H1 (cell line): ENCODE data around the gene GABARAPL2. TPM values are rescaled to one million over a fixed set of nuclear protein-coding genes. Genes with fewer than 3 reads are reported as not detected.

ENCODE experiments used
- CTCF ChIA-PET: fragments of 300-600 bp; sonication (Branson Sonifier 250); formaldehyde crosslinking; loops from one replicate; lab custom pipeline; 2021; ENCODE audit not compliant: partially characterized antibody; lab: Charles Lee
- POLR2A ChIA-PET: fragments of 300-600 bp; sonication (Branson Sonifier 250); formaldehyde crosslinking; loops from one replicate; lab custom pipeline; 2021; ENCODE audit warnings: inconsistent platforms; ENCODE audit not compliant: partially characterized antibody; lab: Charles Lee
- DNase-seq, 2 experiments: peaks; one replicate each; pipeline versions ENCODE4 v3.0.0 to v3.0.0-alpha.2; 2010 to 2022; ENCODE audit warnings: low spot score in 2 of 2, low read depth in 1 of 2, mixed read lengths in 1 of 2
- FAIRE-seq: peaks from 2 replicates; lab custom pipeline; 2011; peaks lifted over from hg19 to GRCh38; lab: Jason Lieb, UNC
- H2AFZ ChIP-seq: 2 replicates; pipeline ENCODE4 v1.8.1; 2012; ENCODE audit warnings: low read length, inconsistent platforms
- H2AK5ac ChIP-seq: 2 replicates; pipeline ENCODE4 v1.6.1; 2013; ENCODE audit warnings: low read depth, low read length
- H2BK120ac ChIP-seq: replicated peaks from 2 replicates; pipeline ENCODE3; 2013; ENCODE audit warnings: low read depth, low read length, inconsistent platforms
- H2BK12ac ChIP-seq: 2 replicates; pipeline ENCODE4 v1.6.1; 2013; ENCODE audit warnings: low read depth, low read length
- H2BK15ac ChIP-seq: 2 replicates; pipeline ENCODE4 v1.6.1; 2013; ENCODE audit warnings: low read length
- H2BK20ac ChIP-seq: 2 replicates; pipeline ENCODE4 v1.6.1; 2013; ENCODE audit warnings: low read length
- H2BK5ac ChIP-seq: 2 replicates; pipeline ENCODE4 v1.6.1; 2013; ENCODE audit warnings: low read depth, low read length
- H3K14ac ChIP-seq: 2 replicates; pipeline ENCODE4 v1.6.1; 2013; ENCODE audit warnings: inconsistent platforms; ENCODE audit not compliant: insufficient read length
- H3K18ac ChIP-seq: 2 replicates; pipeline ENCODE4 v1.6.1; 2013; ENCODE audit warnings: low read length; ENCODE audit errors: extremely low read depth
- H3K23ac ChIP-seq: 2 replicates; pipeline ENCODE4 v1.6.1; 2013; ENCODE audit warnings: inconsistent platforms; ENCODE audit not compliant: insufficient read length
- H3K23me2 ChIP-seq: 2 replicates; pipeline ENCODE4 v1.6.1; 2013; ENCODE audit warnings: low read depth, low read length
- H3K27ac ChIP-seq: 2 replicates; pipeline ENCODE4 v1.6.1; 2011; ENCODE audit warnings: low read depth, low read length, inconsistent platforms
- H3K27me3 ChIP-seq, 4 experiments: replicated peaks in 1 of 4; 1 replicate in 1 of 4; 2 replicates in 3 of 4; pipeline versions ENCODE4 v1.6.1 to v1.8.1; 2011 to 2013; ENCODE audit warnings: low read length in 3 of 4, mild to moderate bottlenecking in 3 of 4, inconsistent platforms in 2 of 4, mixed read lengths in 2 of 4, moderate library complexity in 1 of 4; ENCODE audit not compliant: control insufficient read depth in 3 of 4, insufficient read depth in 3 of 4; ENCODE audit errors: extremely low read depth in 1 of 4
- H3K36me3 ChIP-seq, 4 experiments: 2 replicates each; pipeline versions ENCODE4 v1.6.1 to v1.8.1; 2011 to 2013; ENCODE audit warnings: mild to moderate bottlenecking in 4 of 4, low read length in 3 of 4, moderate library complexity in 2 of 4, control low read depth in 1 of 4, inconsistent platforms in 1 of 4; ENCODE audit not compliant: insufficient read depth in 4 of 4, control insufficient read depth in 2 of 4
- H3K4ac ChIP-seq: replicated peaks from 2 replicates; pipeline ENCODE3; 2013; ENCODE audit warnings: low read length, low read depth, mixed read lengths, inconsistent platforms; ENCODE audit not compliant: insufficient read length
- H3K4me1 ChIP-seq, 4 experiments: replicated peaks in 1 of 4; 1 replicate in 1 of 4; 2 replicates in 3 of 4; pipeline versions ENCODE4 v1.6.1 to v1.8.1; 2011 to 2013; ENCODE audit warnings: low read length in 3 of 4, inconsistent platforms in 2 of 4, mixed read lengths in 1 of 4; ENCODE audit not compliant: insufficient read depth in 4 of 4, control insufficient read depth in 3 of 4
- H3K4me2 ChIP-seq, 2 experiments: 2 replicates each; pipeline versions ENCODE4 v1.6.1 to v1.8.1; 2011 to 2013; ENCODE audit warnings: low read depth in 2 of 2, low read length in 2 of 2, control low read depth in 1 of 2, inconsistent platforms in 1 of 2, mild to moderate bottlenecking in 1 of 2; ENCODE audit not compliant: insufficient read depth in 1 of 2
- H3K4me3 ChIP-seq, 4 experiments: fragments of 200-600, 300-600 bp in 1 of 4; sonication (generic), shearing (Covaris generic), sonication (Bioruptor Twin) in 1 of 4; 2 replicates each; pipeline versions ENCODE4 v1.5.1 to v1.8.1; 2011 to 2016; ENCODE audit warnings: low read length in 4 of 4, low read depth in 3 of 4, control low read depth in 2 of 4, inconsistent platforms in 2 of 4, mild to moderate bottlenecking in 2 of 4, mixed read lengths in 1 of 4, moderate library complexity in 1 of 4; ENCODE audit not compliant: insufficient read depth in 2 of 4; ENCODE audit errors: extremely low read depth in 1 of 4
- H3K56ac ChIP-seq: replicated peaks from 2 replicates; pipeline ENCODE3; 2013; ENCODE audit warnings: low read depth, mild to moderate bottlenecking, mixed read lengths, low read length, inconsistent platforms; ENCODE audit not compliant: insufficient read length
- H3K79me1 ChIP-seq: 2 replicates; pipeline ENCODE4 v1.6.1; 2013; ENCODE audit warnings: low read depth, low read length, control low read depth
- H3K79me2 ChIP-seq, 2 experiments: 2 replicates each; pipeline versions ENCODE4 v1.6.1 to v1.8.1; 2012 to 2013; ENCODE audit warnings: low read length in 2 of 2, mild to moderate bottlenecking in 2 of 2, inconsistent platforms in 1 of 2; ENCODE audit not compliant: insufficient read depth in 2 of 2, control insufficient read depth in 1 of 2
- H3K9ac ChIP-seq, 4 experiments: replicated peaks in 1 of 4; 1 replicate in 1 of 4; 2 replicates in 3 of 4; pipeline versions ENCODE4 v1.6.1 to v1.8.1; 2011 to 2013; ENCODE audit warnings: low read depth in 3 of 4, low read length in 3 of 4, control low read depth in 2 of 4, mild to moderate bottlenecking in 2 of 4, moderate library complexity in 2 of 4, inconsistent platforms in 1 of 4; ENCODE audit errors: extremely low read depth in 1 of 4
- H3K9me3 ChIP-seq, 2 experiments: 2 replicates each; pipeline versions ENCODE4 v1.6.1 to v1.8.1; 2012 to 2013; ENCODE audit warnings: mild to moderate bottlenecking in 2 of 2, moderate library complexity in 2 of 2, control low read depth in 1 of 2, inconsistent platforms in 1 of 2, low read depth in 1 of 2, low read length in 1 of 2, mixed read lengths in 1 of 2; ENCODE audit not compliant: insufficient read depth in 2 of 2
- H4K20me1 ChIP-seq, 2 experiments: replicated peaks in 1 of 2; 2 replicates each; pipeline versions ENCODE3 to v1.8.1; 2011 to 2013; ENCODE audit warnings: inconsistent platforms in 2 of 2, low read length in 2 of 2, mild to moderate bottlenecking in 1 of 2; ENCODE audit not compliant: insufficient read depth in 2 of 2, control insufficient read depth in 1 of 2
- H4K5ac ChIP-seq: 2 replicates; pipeline ENCODE4 v1.6.1; 2013; ENCODE audit warnings: low read length, low read depth, mixed read lengths, inconsistent platforms; ENCODE audit not compliant: insufficient read length
- H4K8ac ChIP-seq: 2 replicates; pipeline ENCODE4 v1.8.0; 2013; ENCODE audit warnings: mild to moderate bottlenecking, moderate library complexity, low read length, inconsistent platforms; ENCODE audit not compliant: insufficient read depth; ENCODE audit errors: extremely low read depth
- H4K91ac ChIP-seq: replicated peaks from 2 replicates; pipeline ENCODE3; 2013; ENCODE audit warnings: low read length, mixed read lengths, inconsistent platforms; ENCODE audit not compliant: insufficient read length
- EGR1 ChIP-seq: IDR thresholded peaks from 2 replicates; pipeline ENCODE4 v1.6.1; 2011; ENCODE audit warnings: low read depth, low read length, borderline replicate concordance
- FOSL1 ChIP-seq: IDR thresholded peaks from 2 replicates; pipeline ENCODE4 v1.6.1; 2011; ENCODE audit warnings: mild to moderate bottlenecking, low read depth, low read length, moderate library complexity; ENCODE audit not compliant: insufficient read depth
- KDM4A ChIP-seq: IDR thresholded peaks from one replicate; pipeline ENCODE4 v1.7.1; 2012; ENCODE audit warnings: low read depth, mild to moderate bottlenecking, moderate library complexity, low read length, inconsistent platforms; ENCODE audit not compliant: severe bottlenecking
- SAP30 ChIP-seq: fragments of 300-600 bp; sonication (generic); IDR thresholded peaks from 2 replicates; pipeline ENCODE4 v1.7.1; 2012; ENCODE audit warnings: low read length, moderate library complexity, mild to moderate bottlenecking, inconsistent platforms; ENCODE audit not compliant: insufficient read depth, insufficient replicate concordance
- TBP ChIP-seq: IDR thresholded peaks from 2 replicates; pipeline ENCODE4 v1.6.1; 2011; ENCODE audit warnings: low read depth, low read length, improper control_type of control experiment
- WGBS, 2 experiments: shearing (Covaris generic) in 1 of 2; methylation state at CpG; one replicate each; pipeline versions ENCODE4 v1.1.6 to v1.1.7; 2013 to 2015; ENCODE audit warnings: low lambda C conversion rate in 2 of 2, mixed read lengths in 2 of 2, inconsistent platforms in 1 of 2, low coverage in 1 of 2, missing lambda C conversion rate in 1 of 2; ENCODE audit not compliant: insufficient replicate concordance in 2 of 2, insufficient coverage in 1 of 2, insufficient read length in 1 of 2; ENCODE audit errors: extremely low coverage in 1 of 2, missing lambda C conversion rate in 1 of 2; 5-methylcytosine and 5-hydroxymethylcytosine counted together
- polyA plus RNA-seq, 7 experiments: library from polyadenylated mRNA; depleted of rRNA in 3 of 7; stranded (reverse) in 5 of 7; unstranded in 2 of 7; fragments of >200 nt in 5 of 7; fragments of 200-250 nt in 2 of 7; gene quantifications; 1 replicate in 5 of 7; 2 replicates in 1 of 7; 4 replicates in 1 of 7; pipeline versions ENCODE4 v1.2.1 to v1.2.3, GENCODE V29; 2011 to 2013; ENCODE audit warnings: missing spikeins in 2 of 7, mixed read lengths in 2 of 7
- total RNA-seq: library from RNA; stranded (reverse); fragmentation: NEBNext Ultra II Directional; extraction: Animal tissue kit (Norgen Biotek cat#: 25700); gene quantifications from 2 replicates; pipeline ENCODE4 v1.2.1, GENCODE V29; 2021

GABARAPL2 gene
- total and polyA plus RNA-seq, 2 of the 8 experiments (the other 6 are each of a cell fraction or from before 2014, with no cell fraction given): 65.8 to 71.3 TPM

- H3K36me3 ChIP-seq: no peaks in the 10 kb centered on the region
- H3K9ac ChIP-seq: no peak overlapping the region; a peak in 1 of 7 replicates
- H4K8ac ChIP-seq: no peak overlapping the region
- H2BK12ac ChIP-seq: no peak overlapping the region
- H3K14ac ChIP-seq: no peak overlapping the region
- H2BK15ac ChIP-seq: no peak overlapping the region
- H3K18ac ChIP-seq: no peak overlapping the region
- H3K27ac ChIP-seq: no peak overlapping the region
- peak overlapping the region; percentile 79 to 98 for H3K4me2 ChIP-seq
- no peak for FAIRE-seq
- H3K4me3 ChIP-seq: peak overlapping the region; percentile 57 to 96 (median 84); a peak in 7 of 8 replicates
- H4K20me1 ChIP-seq: no peaks in the 10 kb centered on the region
- no peaks in the 10 kb centered on the region for H3K79me2 ChIP-seq
- no peak overlapping the region for H3K4ac ChIP-seq
- H2BK5ac ChIP-seq: no peak overlapping the region
- no peak overlapping the region for H4K5ac ChIP-seq
- ChIA-PET POLR2A (interaction anchor here (0.7 to 3.2 kb wide), 7 partner anchors 9 to 67 kb away, joined by 3 to 21 read pairs (median 4); partner anchors contain the start of genes ADAT1, CHST6 and GABARAPL2), CTCF (interaction anchor here (0.7 to 1.7 kb wide), 8 partner anchors 13 to 91 kb away, joined by 3 to 6 read pairs (median 3); no protein-coding TSS in a partner anchor)
- DNase-seq: no peak
- no peaks in the 10 kb centered on the region for H3K9me3 ChIP-seq
- H4K91ac ChIP-seq: no peak overlapping the region
- no peak overlapping the region for H3K23ac ChIP-seq
- peaks cover 8% of the 10 kb centered on the region; the same call in 1 of the 2 replicates for H3K23me2 ChIP-seq
- peaks cover 0 to 3% (median 1%) of the 10 kb centered on the region in 4 experiments; a peak in 3 of 7 replicates for H3K4me1 ChIP-seq
- no peak overlapping the region for H2AK5ac ChIP-seq
- no peaks in the 10 kb centered on the region for H3K79me1 ChIP-seq
- H3K27me3 ChIP-seq: no peaks in the 10 kb centered on the region; a peak in 1 of 7 replicates
- H2BK120ac ChIP-seq: no peak overlapping the region
- peak overlapping the region; percentile 86 for H2AFZ ChIP-seq
- no peak overlapping the region for H3K56ac ChIP-seq
- no peak overlapping the region for H2BK20ac ChIP-seq
- 47% methylated on average over 16 of the region's 16 CpGs; no CpG with 5 or more reads in 1 of the 2 experiments for WGBS, 2 experiments
- peak; percentile 3 for TF ChIP-seq SAP30
- 0 out of 2 replicates have a peak, but pooled peaks have one; percentile 11 for TF ChIP-seq EGR1
- TF ChIP-seq FOSL1: no peak
- TF ChIP-seq TBP: 0 out of 2 replicates have a peak, but pooled peaks have one; percentile 26
- TF ChIP-seq KDM4A: no peak
These were observed 9.7 kb upstream of the GABARAPL2 start for GRCh38 chr16:75556431-75556950.
